Smooth muscle cell (in vitro differentiated cells): ENCODE results near the gene INS. TPM values are rescaled to one million over a fixed set of nuclear protein-coding genes. Genes with fewer than 3 reads are reported as not detected.

ENCODE experiments used
- DNase-seq: peaks from one replicate; lab custom pipeline; 2025; ENCODE audit not compliant: unreplicated experiment; lab: John Stamatoyannopoulos, UW
- H2AFZ ChIP-seq: fragments of 200-600 bp; sonication (generic); 2 replicates; pipeline ENCODE4 v1.6.0; 2016; ENCODE audit warnings: antibody characterized with exemption, low read depth, mild to moderate bottlenecking
- H3F3A ChIP-seq: fragments of 200-600 bp; sonication (generic); 2 replicates; pipeline ENCODE4 v1.6.0; 2017; ENCODE audit warnings: antibody characterized with exemption, low read depth
- H3K27ac ChIP-seq: fragments of 200-600 bp; sonication (generic); 2 replicates; pipeline ENCODE4 v1.5.1; 2016; ENCODE audit warnings: low read depth, mild to moderate bottlenecking
- H3K27me3 ChIP-seq: fragments of 200-600 bp; sonication (generic); 2 replicates; pipeline ENCODE4 v1.6.1; 2016; ENCODE audit warnings: low read depth, mild to moderate bottlenecking
- H3K36me3 ChIP-seq: fragments of 200-600 bp; sonication (generic); 2 replicates; pipeline ENCODE4 v1.5.1; 2016; ENCODE audit warnings: low read depth
- H3K4me1 ChIP-seq: fragments of 200-600 bp; sonication (generic); 2 replicates; pipeline ENCODE4 v1.5.1; 2016; ENCODE audit warnings: low read depth
- H3K4me2 ChIP-seq: fragments of 200-600 bp; sonication (generic); 2 replicates; pipeline ENCODE4 v1.6.0; 2016; ENCODE audit warnings: mild to moderate bottlenecking
- H3K4me3 ChIP-seq: fragments of 200-600 bp; sonication (generic); 2 replicates; pipeline ENCODE4 v1.5.1; 2016; ENCODE audit warnings: mild to moderate bottlenecking
- H3K79me2 ChIP-seq: fragments of 200-600 bp; sonication (generic); 2 replicates; pipeline ENCODE4 v1.6.0; 2016; ENCODE audit warnings: low read depth, mild to moderate bottlenecking
- H3K9ac ChIP-seq: fragments of 200-600 bp; sonication (generic); 2 replicates; pipeline ENCODE4 v1.6.0; 2016; ENCODE audit warnings: low read depth
- H3K9me3 ChIP-seq: fragments of 200-600 bp; sonication (generic); replicated peaks from 2 replicates; pipeline ENCODE4 v1.5.1; 2016; ENCODE audit warnings: low read depth
- H4K20me1 ChIP-seq: fragments of 200-600 bp; sonication (generic); 2 replicates; pipeline ENCODE4 v1.6.0; 2016; ENCODE audit warnings: low read depth
- CTCF ChIP-seq: fragments of 200-600 bp; sonication (generic); IDR thresholded peaks from 2 replicates; pipeline ENCODE4 v1.5.1; 2017; ENCODE audit warnings: borderline replicate concordance, mild to moderate bottlenecking, antibody characterized with exemption; ENCODE audit not compliant: insufficient read depth, poor library complexity, severe bottlenecking
- whole genome bisulfite sequencing: methylation state at CpG from one replicate; pipeline ENCODE4 v1.1.7; 2016; ENCODE audit warnings: low lambda C conversion rate; 5-methylcytosine and 5-hydroxymethylcytosine counted together
- polyA plus RNA-seq: library from polyadenylated mRNA; unstranded; fragments of >200 nt; fragmentation: Nextera tagmentation; extraction: Ambion mirVana; gene quantifications from 2 replicates; pipeline ENCODE4 v1.2.1, GENCODE V29; 2016
- total RNA-seq: library from RNA; depleted of rRNA; stranded (reverse); fragments of >200 nt; gene quantifications from 2 replicates; pipeline ENCODE4 v1.2.3, GENCODE V29; 2014

The INS gene
- total and polyA plus RNA-seq, 2 experiments from 2014 or later = not detected

GRCh38 chr11:2122222-2122906 lies 38.6 kb downstream of the INS start:
- Histone ChIP-seq H3F3A (no peaks in the 10 kb centered on the region), H3K4me2 (peak overlapping the region; percentile 67), H3K9ac (no peak overlapping the region), H3K36me3 (no peaks in the 10 kb centered on the region), H3K79me2 (no peaks in the 10 kb centered on the region), H3K4me3 (no peak overlapping the region), H4K20me1 (no peaks in the 10 kb centered on the region), H3K27ac (no peak overlapping the region), H3K27me3 (no peaks in the 10 kb centered on the region), H2AFZ (no peak overlapping the region), H3K9me3 (no peaks in the 10 kb centered on the region), H3K4me1 (peaks cover 6% of the 10 kb centered on the region)
- TF ChIP-seq CTCF = no peak
- WGBS = 34% methylated on average over 18 of the region's 19 CpGs
- DNase-seq = no peak

- Histone ChIP-seq H4K20me1 (no peaks in the 10 kb centered on the region), H3K9me3 (no peaks in the 10 kb centered on the region), H3K27me3 (no peaks in the 10 kb centered on the region), H2AFZ (no peak overlapping the region), H3K4me3 (no peak overlapping the region), H3K9ac (no peak overlapping the region), H3K27ac (no peak overlapping the region), H3K36me3 (no peaks in the 10 kb centered on the region), H3F3A (no peaks in the 10 kb centered on the region), H3K4me2 (peak overlapping the region; percentile 67), H3K79me2 (no peaks in the 10 kb centered on the region), H3K4me1 (peaks cover 6% of the 10 kb centered on the region)
- no peak for DNase-seq
- WGBS = 92% methylated on average over 21 of the region's 21 CpGs
- TF ChIP-seq CTCF = no peak
These were observed 39.5 kb downstream of the INS start for GRCh38 chr11:2121227-2122130.

- H3K79me2 ChIP-seq = no peaks in the 10 kb centered on the region
- H3F3A ChIP-seq = no peaks in the 10 kb centered on the region
- H2AFZ ChIP-seq = no peak overlapping the region
- no peak for TF ChIP-seq CTCF
- H3K4me2 ChIP-seq = no peak overlapping the region
- H3K4me3 ChIP-seq = no peak overlapping the region
- H3K9ac ChIP-seq = no peak overlapping the region
- no peaks in the 10 kb centered on the region for H3K9me3 ChIP-seq
- no peaks in the 10 kb centered on the region for H3K27me3 ChIP-seq
- H4K20me1 ChIP-seq = no peaks in the 10 kb centered on the region
- 48% methylated on average over 18 of the region's 23 CpGs for WGBS
- no peak for DNase-seq
- H3K27ac ChIP-seq = no peak overlapping the region
- H3K4me1 ChIP-seq = peaks cover 6% of the 10 kb centered on the region
- no peaks in the 10 kb centered on the region for H3K36me3 ChIP-seq
These were observed 40.5 kb downstream of the INS start for GRCh38 chr11:2120359-2121100.
